Activated naive CD8-positive, alpha-beta T cell treated with anti-CD3 and anti-CD28 coated beads, Interleukin-2, amount 50 U/mL, for 16 hours (primary cell): Measurements from ENCODE around the gene CD300LG.

Source experiments
- DNase-seq: peaks from one replicate; pipeline ENCODE4 v3.0.0-alpha.2; 2020; ENCODE audit warnings: low read depth, low spot score

Gene CD300LG

GRCh38 chr17:43905985-43906852 lies 59.2 kb downstream of the CD300LG start:
- DNase-seq = no peak

- DNase-seq = no peak
Measured at GRCh38 chr17:43906951-43907424, 60.0 kb downstream of the CD300LG start.

GRCh38 chr17:43907425-43907981 lies 60.5 kb downstream of the CD300LG start, which contains the start of gene MPP2:
TSS of gene MPP2 (minus strand) at chr17:43907536. CDS start at chr17:43904460, 3,076 bp downstream.
- DNase-seq = peak; percentile 21

GRCh38 chr17:43907998-43908721 lies 61.2 kb downstream of the CD300LG start:
- peak; percentile 35 for DNase-seq

GRCh38 chr17:43909537-43910231 lies 62.7 kb downstream of the CD300LG start:
- no peak for DNase-seq

- DNase-seq = no peak
Measured at GRCh38 chr17:43911904-43912303, 64.9 kb downstream of the CD300LG start.

GRCh38 chr17:43912635-43913304 lies 65.8 kb downstream of the CD300LG start:
- no peak for DNase-seq
